H9 (cell line): ENCODE results near the gene LRMDA. TPM values are rescaled to one million over a fixed set of nuclear protein-coding genes. Genes with fewer than 3 reads are reported as not detected.

ENCODE experiments used
- DNase-seq: peaks from one replicate; pipeline ENCODE4 v3.0.0-alpha.2; 2017
- H2AFZ ChIP-seq: one replicate; pipeline ENCODE4 v1.6.1; 2013; ENCODE audit warnings: mild to moderate bottlenecking, low read length, control low read depth, moderate library complexity
- H2AK5ac ChIP-seq: 2 replicates; pipeline ENCODE4 v1.6.1; 2013; ENCODE audit warnings: low read length, control low read depth, mixed read lengths; ENCODE audit not compliant: insufficient read length
- H2BK120ac ChIP-seq: one replicate; pipeline ENCODE4 v1.6.1; 2013; ENCODE audit warnings: low read depth, mild to moderate bottlenecking, low read length, control low read depth, inconsistent platforms; ENCODE audit not compliant: poor library complexity, severe bottlenecking
- H2BK12ac ChIP-seq: 2 replicates; pipeline ENCODE4 v1.6.1; 2013; ENCODE audit warnings: low read length, control low read depth, mixed read lengths, low read depth; ENCODE audit not compliant: insufficient read length
- H2BK15ac ChIP-seq: 2 replicates; pipeline ENCODE4 v1.6.1; 2013; ENCODE audit warnings: low read depth, low read length, control low read depth
- H2BK20ac ChIP-seq: one replicate; pipeline ENCODE4 v1.6.1; 2013; ENCODE audit warnings: low read depth, mild to moderate bottlenecking, low read length, control low read depth, inconsistent platforms; ENCODE audit not compliant: poor library complexity, severe bottlenecking
- H2BK5ac ChIP-seq: 2 replicates; pipeline ENCODE4 v1.6.1; 2013; ENCODE audit warnings: low read length, control low read depth, mixed read lengths; ENCODE audit not compliant: insufficient read length
- H3K14ac ChIP-seq: 2 replicates; pipeline ENCODE4 v1.6.1; 2013; ENCODE audit warnings: low read length, control low read depth; ENCODE audit not compliant: insufficient read depth
- H3K18ac ChIP-seq: 2 replicates; pipeline ENCODE4 v1.6.1; 2013; ENCODE audit warnings: low read depth, mild to moderate bottlenecking, mixed read lengths, low read length, control low read depth; ENCODE audit not compliant: insufficient read length
- H3K23ac ChIP-seq: 2 replicates; pipeline ENCODE4 v1.6.1; 2013; ENCODE audit warnings: low read length, control low read depth, mixed read lengths, low read depth; ENCODE audit not compliant: insufficient read length
- H3K23me2 ChIP-seq: 2 replicates; pipeline ENCODE4 v1.6.1; 2013; ENCODE audit warnings: low read depth, mild to moderate bottlenecking, mixed read lengths, low read length, control low read depth; ENCODE audit not compliant: insufficient read length, poor library complexity, severe bottlenecking
- H3K27ac ChIP-seq: 2 replicates; pipeline ENCODE4 v1.5.1; 2013; ENCODE audit warnings: low read length, control low read depth, mixed read lengths, low read depth; ENCODE audit not compliant: insufficient read length
- H3K27me3 ChIP-seq: 2 replicates; pipeline ENCODE4 v1.6.1; 2013; ENCODE audit warnings: low read length, control low read depth, inconsistent platforms; ENCODE audit not compliant: insufficient read depth
- H3K4ac ChIP-seq: 2 replicates; pipeline ENCODE4 v1.6.1; 2013; ENCODE audit warnings: low read depth, mild to moderate bottlenecking, control low read depth, inconsistent platforms, low read length, moderate library complexity
- H3K4me1 ChIP-seq: 2 replicates; pipeline ENCODE4 v1.6.1; 2013; ENCODE audit warnings: low read length, control low read depth, inconsistent platforms; ENCODE audit not compliant: insufficient read depth
- H3K4me2 ChIP-seq: 2 replicates; pipeline ENCODE4 v1.6.1; 2013; ENCODE audit warnings: low read length, control low read depth, mixed read lengths; ENCODE audit not compliant: insufficient read length, insufficient read depth
- H3K56ac ChIP-seq: 2 replicates; pipeline ENCODE4 v1.6.1; 2013; ENCODE audit warnings: low read depth, mild to moderate bottlenecking, mixed read lengths, low read length, control low read depth; ENCODE audit not compliant: insufficient read length
- H3K79me1 ChIP-seq: 2 replicates; pipeline ENCODE4 v1.6.1; 2013; ENCODE audit warnings: low read depth, mild to moderate bottlenecking, moderate library complexity, low read length, control low read depth, inconsistent platforms; ENCODE audit not compliant: insufficient read depth, poor library complexity, severe bottlenecking
- H3K79me2 ChIP-seq: 2 replicates; pipeline ENCODE4 v1.6.1; 2013; ENCODE audit warnings: low read length, control low read depth, inconsistent platforms; ENCODE audit not compliant: insufficient read depth
- H3K9ac ChIP-seq: 2 replicates; pipeline ENCODE4 v1.6.1; 2013; ENCODE audit warnings: low read length, control low read depth, mixed read lengths; ENCODE audit not compliant: insufficient read length; ENCODE audit errors: extremely low read depth
- H3K9me3 ChIP-seq: one replicate; pipeline ENCODE4 v1.6.1; 2013; ENCODE audit warnings: low read depth, low read length, inconsistent platforms; ENCODE audit not compliant: control insufficient read depth
- H3T11ph ChIP-seq: one replicate; pipeline ENCODE4 v1.6.1; 2013; ENCODE audit warnings: mild to moderate bottlenecking, low read length, control low read depth, inconsistent platforms
- H4K20me1 ChIP-seq: one replicate; pipeline ENCODE4 v1.6.1; 2013; ENCODE audit not compliant: control insufficient read depth, insufficient read length, insufficient read depth
- H4K5ac ChIP-seq: 2 replicates; pipeline ENCODE4 v1.6.1; 2013; ENCODE audit warnings: low read depth, mild to moderate bottlenecking, mixed read lengths, low read length, control low read depth; ENCODE audit not compliant: insufficient read length
- H4K8ac ChIP-seq: replicated peaks from 2 replicates; pipeline ENCODE4 v1.6.1; 2013; ENCODE audit warnings: low read length, control low read depth, mixed read lengths, low read depth; ENCODE audit not compliant: insufficient read length
- H4K91ac ChIP-seq: 2 replicates; pipeline ENCODE4 v1.6.1; 2013; ENCODE audit warnings: low read depth, mild to moderate bottlenecking, moderate library complexity, mixed read lengths, low read length, control low read depth; ENCODE audit not compliant: insufficient read length
- H3K27ac Mint-ChIP-seq, 3 experiments: 2 replicates in 2 of 3; 3 replicates in 1 of 3; pipeline ENCODE4 v1.8.0; 2020 to 2021; ENCODE audit warnings: mixed read lengths in 3 of 3, mild to moderate bottlenecking in 1 of 3, moderate library complexity in 1 of 3
- H3K27me3 Mint-ChIP-seq: 2 replicates; pipeline ENCODE4 v1.8.0; 2021; ENCODE audit warnings: low read depth, mild to moderate bottlenecking, moderate library complexity, mixed read lengths
- H3K36me3 Mint-ChIP-seq, 3 experiments: 2 replicates in 2 of 3; 3 replicates in 1 of 3; pipeline ENCODE4 v1.8.0; 2020 to 2021; ENCODE audit warnings: low read depth in 3 of 3, mixed read lengths in 3 of 3; ENCODE audit not compliant: insufficient read depth in 1 of 3
- H3K4me1 Mint-ChIP-seq, 2 experiments: 2 replicates each; pipeline ENCODE4 v1.8.0; 2020; ENCODE audit warnings: mixed read lengths in 2 of 2
- H3K4me3 Mint-ChIP-seq, 2 experiments: 2 replicates in 1 of 2; 3 replicates in 1 of 2; pipeline ENCODE4 v1.8.0; 2020 to 2021; ENCODE audit warnings: mild to moderate bottlenecking in 2 of 2, mixed read lengths in 2 of 2, moderate library complexity in 1 of 2
- H3K9me3 Mint-ChIP-seq, 2 experiments: 2 replicates in 1 of 2; 3 replicates in 1 of 2; pipeline ENCODE4 v1.8.0; 2020; ENCODE audit warnings: mild to moderate bottlenecking in 2 of 2, mixed read lengths in 2 of 2, moderate library complexity in 1 of 2
- WGBS: extraction: QIAGEN DNeasy Blood & Tissue Kit; methylation state at CpG from one replicate; pipeline ENCODE4 v1.1.7; 2013; ENCODE audit warnings: missing lambda C conversion rate, low lambda C conversion rate, mixed read lengths; ENCODE audit not compliant: insufficient read length; ENCODE audit errors: extremely low coverage; 5-methylcytosine and 5-hydroxymethylcytosine counted together
- total RNA-seq: library from RNA; stranded (reverse); gene quantifications from 2 replicates; pipeline ENCODE4 v1.2.1, GENCODE V29; 2021
- TF ChIP-seq, protein P1 (sequence below): fragments of 200-600 bp; sonication (generic); conservative IDR thresholded peaks from 3 replicates; pipeline ENCODE4 v1.8.0; 2021; ENCODE audit warnings: antibody characterized with exemption, mild to moderate bottlenecking

LRMDA gene
- total RNA-seq, 1 experiment from 2014 or later: 1.8 TPM

DNA sequence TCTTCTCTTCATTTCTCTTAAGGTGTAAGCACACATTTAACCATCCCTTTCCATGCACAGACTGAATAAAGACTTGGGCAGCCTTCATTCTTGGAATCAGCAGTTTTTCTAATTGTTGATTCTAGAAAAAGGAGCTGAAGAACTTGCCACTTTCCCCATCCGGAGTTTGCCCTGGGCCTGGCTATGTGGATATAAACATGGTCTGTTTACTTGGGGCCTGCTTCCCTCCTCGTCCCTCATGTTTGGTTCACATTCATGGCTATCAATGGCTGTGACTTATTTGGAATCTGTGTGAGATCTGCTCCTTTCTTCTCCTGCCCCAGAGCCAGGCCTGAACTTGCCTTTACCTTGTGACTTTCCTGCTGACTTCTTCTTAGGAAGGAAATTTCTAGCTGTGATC lies 199.3 kb downstream of the LRMDA start:
- Histone ChIP-seq H3K4me1 (no peaks in the 10 kb centered on the region), H3K18ac (no peak overlapping the region), H4K91ac (no peak overlapping the region), H2BK12ac (no peak overlapping the region), H2BK5ac (no peak overlapping the region), H2BK20ac (no peak overlapping the region), H3K9ac (no peak overlapping the region), H3K27ac (no peak overlapping the region), H3K23me2 (no peaks in the 10 kb centered on the region), H3K14ac (no peak overlapping the region), H2AK5ac (no peak overlapping the region), H3K4me2 (no peak overlapping the region), H3K4ac (no peak overlapping the region), H3K27me3 (no peaks in the 10 kb centered on the region), H3K79me1 (no peaks in the 10 kb centered on the region), H2BK15ac (no peak overlapping the region), H3T11ph (no peak overlapping the region), H3K79me2 (no peaks in the 10 kb centered on the region), H4K8ac (no peak overlapping the region), H2AFZ (no peak overlapping the region), H4K20me1 (no peaks in the 10 kb centered on the region), H2BK120ac (no peak overlapping the region), H3K56ac (no peak overlapping the region), H4K5ac (no peak overlapping the region), H3K9me3 (no peaks in the 10 kb centered on the region), H3K23ac (no peak overlapping the region)
- no peak overlapping the region for H3K4me3 Mint-ChIP-seq
- TF ChIP-seq, protein P1, sequence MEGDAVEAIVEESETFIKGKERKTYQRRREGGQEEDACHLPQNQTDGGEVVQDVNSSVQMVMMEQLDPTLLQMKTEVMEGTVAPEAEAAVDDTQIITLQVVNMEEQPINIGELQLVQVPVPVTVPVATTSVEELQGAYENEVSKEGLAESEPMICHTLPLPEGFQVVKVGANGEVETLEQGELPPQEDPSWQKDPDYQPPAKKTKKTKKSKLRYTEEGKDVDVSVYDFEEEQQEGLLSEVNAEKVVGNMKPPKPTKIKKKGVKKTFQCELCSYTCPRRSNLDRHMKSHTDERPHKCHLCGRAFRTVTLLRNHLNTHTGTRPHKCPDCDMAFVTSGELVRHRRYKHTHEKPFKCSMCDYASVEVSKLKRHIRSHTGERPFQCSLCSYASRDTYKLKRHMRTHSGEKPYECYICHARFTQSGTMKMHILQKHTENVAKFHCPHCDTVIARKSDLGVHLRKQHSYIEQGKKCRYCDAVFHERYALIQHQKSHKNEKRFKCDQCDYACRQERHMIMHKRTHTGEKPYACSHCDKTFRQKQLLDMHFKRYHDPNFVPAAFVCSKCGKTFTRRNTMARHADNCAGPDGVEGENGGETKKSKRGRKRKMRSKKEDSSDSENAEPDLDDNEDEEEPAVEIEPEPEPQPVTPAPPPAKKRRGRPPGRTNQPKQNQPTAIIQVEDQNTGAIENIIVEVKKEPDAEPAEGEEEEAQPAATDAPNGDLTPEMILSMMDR: no peak
- peaks cover 0 to 4% of the 10 kb centered on the region in 2 experiments; a peak in 1 of 4 replicates for H3K4me1 Mint-ChIP-seq
- WGBS: no CpG with 5 or more reads among the region's 2 CpGs
- H3K27ac Mint-ChIP-seq: no peak overlapping the region
- no peaks in the 10 kb centered on the region for H3K9me3 Mint-ChIP-seq
- peaks cover 10% of the 10 kb centered on the region for H3K27me3 Mint-ChIP-seq
- H3K36me3 Mint-ChIP-seq: no peaks in the 10 kb centered on the region; a peak in 1 of 7 replicates
- no peak for DNase-seq
